ENCODE results near the gene PPAN.

PPAN gene

GRCh38 chr19:10137751-10138682 lies 31.9 kb downstream of the PPAN start:
- Histone ChIP-seq H3K9me3 (ENCODE audit: control insufficient read depth, low read depth, low read length) (no peaks in the 10 kb centered on the region), H3K4me3 (ENCODE audit: low read length) (no peak overlapping the region), H3K4me1 (ENCODE audit: control insufficient read depth, low read depth, low read length) (no peaks in the 10 kb centered on the region), H3K9ac (ENCODE audit: low read length) (no peak overlapping the region), H3K27ac (ENCODE audit: low read length) (no peak overlapping the region), H3K36me3 (ENCODE audit: control insufficient read depth, low read depth, low read length) (peaks cover 90% of the 10 kb centered on the region), H3K27me3 (ENCODE audit: control insufficient read depth, insufficient read depth, low read length) (no peaks in the 10 kb centered on the region)

GRCh38 chr19:10138879-10139795 lies 33.0 kb downstream of the PPAN start:
- no peak overlapping the region for H3K4me3 ChIP-seq (ENCODE audit: low read length)
- no peak overlapping the region for H3K27ac ChIP-seq (ENCODE audit: low read length)
- peaks cover 89% of the 10 kb centered on the region for H3K36me3 ChIP-seq (ENCODE audit: control insufficient read depth, low read depth, low read length)
- H3K9me3 ChIP-seq (ENCODE audit: control insufficient read depth, low read depth, low read length), result no peaks in the 10 kb centered on the region
- no peaks in the 10 kb centered on the region for H3K27me3 ChIP-seq (ENCODE audit: control insufficient read depth, insufficient read depth, low read length)
- no peak overlapping the region for H3K9ac ChIP-seq (ENCODE audit: low read length)
- H3K4me1 ChIP-seq (ENCODE audit: control insufficient read depth, low read depth, low read length), result no peaks in the 10 kb centered on the region

DNA sequence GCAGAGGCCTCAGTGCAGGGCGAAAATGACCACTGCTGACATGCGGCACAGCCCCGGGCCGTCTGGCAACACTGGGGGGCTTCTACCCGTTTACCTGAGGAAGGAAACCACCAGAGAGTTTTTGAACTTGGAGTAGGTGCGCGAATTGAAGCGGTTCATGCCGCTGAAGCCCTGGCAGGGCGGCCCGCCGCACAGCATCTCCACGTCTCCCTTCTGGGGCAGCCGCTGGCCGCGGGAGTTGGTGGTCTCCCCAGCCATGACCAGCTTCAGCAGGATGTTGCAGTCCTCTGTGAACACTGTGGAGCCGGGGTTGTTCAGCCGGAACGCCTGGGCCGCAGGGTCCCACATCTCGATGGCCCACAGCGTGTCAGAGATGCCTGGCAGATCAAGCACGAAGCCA lies 33.8 kb downstream of the PPAN start:
- Histone ChIP-seq H3K9me3 (ENCODE audit: control insufficient read depth, low read depth, low read length) (no peaks in the 10 kb centered on the region), H3K36me3 (ENCODE audit: control insufficient read depth, low read depth, low read length) (peaks cover 93% of the 10 kb centered on the region), H3K9ac (ENCODE audit: low read length) (no peak overlapping the region), H3K27me3 (ENCODE audit: control insufficient read depth, insufficient read depth, low read length) (no peaks in the 10 kb centered on the region), H3K4me1 (ENCODE audit: control insufficient read depth, low read depth, low read length) (no peaks in the 10 kb centered on the region), H3K27ac (ENCODE audit: low read length) (no peak overlapping the region), H3K4me3 (ENCODE audit: low read length) (no peak overlapping the region)

- H3K4me1 ChIP-seq (ENCODE audit: control insufficient read depth, low read depth, low read length), result no peaks in the 10 kb centered on the region
- H3K4me3 ChIP-seq (ENCODE audit: low read length), result no peak overlapping the region
- H3K27me3 ChIP-seq (ENCODE audit: control insufficient read depth, insufficient read depth, low read length), result no peaks in the 10 kb centered on the region
- no peak overlapping the region for H3K27ac ChIP-seq (ENCODE audit: low read length)
- H3K9me3 ChIP-seq (ENCODE audit: control insufficient read depth, low read depth, low read length), result no peaks in the 10 kb centered on the region
- no peak overlapping the region for H3K9ac ChIP-seq (ENCODE audit: low read length)
- H3K36me3 ChIP-seq (ENCODE audit: control insufficient read depth, low read depth, low read length), result peaks cover 97% of the 10 kb centered on the region
These were observed 35.3 kb downstream of the PPAN start for GRCh38 chr19:10141479-10141878.

GRCh38 chr19:10141973-10142372 lies 35.8 kb downstream of the PPAN start:
- Histone ChIP-seq H3K36me3 (ENCODE audit: control insufficient read depth, low read depth, low read length) (peaks cover 99% of the 10 kb centered on the region), H3K9me3 (ENCODE audit: control insufficient read depth, low read depth, low read length) (no peaks in the 10 kb centered on the region), H3K9ac (ENCODE audit: low read length) (no peak overlapping the region), H3K27me3 (ENCODE audit: control insufficient read depth, insufficient read depth, low read length) (no peaks in the 10 kb centered on the region), H3K4me3 (ENCODE audit: low read length) (no peak overlapping the region), H3K27ac (ENCODE audit: low read length) (no peak overlapping the region), H3K4me1 (ENCODE audit: control insufficient read depth, low read depth, low read length) (no peaks in the 10 kb centered on the region)

DNA sequence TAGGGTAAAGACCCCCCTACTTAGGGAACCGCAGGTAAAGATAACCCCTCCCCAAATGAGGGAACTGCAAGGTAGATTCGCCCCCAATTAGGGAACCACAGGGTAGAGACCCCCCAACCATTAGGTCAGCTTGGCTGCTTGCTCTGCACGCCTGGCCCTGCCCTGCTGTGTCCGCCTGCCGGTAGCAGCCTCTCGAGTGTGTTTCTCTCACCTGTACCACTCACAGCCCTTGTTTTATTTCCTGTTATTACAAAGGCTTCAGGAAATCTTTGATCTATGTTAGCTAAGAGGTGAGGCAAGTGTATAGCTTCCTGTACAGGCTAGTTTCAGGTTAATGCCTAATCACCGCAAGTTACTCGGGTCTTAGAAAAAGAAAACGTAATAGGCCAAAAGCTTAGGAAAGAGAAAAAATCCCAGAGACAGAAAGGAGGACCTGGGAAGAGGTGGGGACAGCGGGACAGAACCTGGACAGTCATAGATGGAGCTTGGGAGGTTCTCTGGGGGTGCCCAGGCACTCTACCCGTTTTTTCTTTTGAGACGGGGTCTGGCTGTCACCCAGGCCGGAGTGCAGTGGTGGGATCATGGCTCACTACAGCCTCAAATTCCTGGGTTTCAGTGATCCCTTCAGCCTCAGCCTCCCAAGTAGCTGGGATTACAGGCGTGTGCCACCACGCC lies 36.7 kb downstream of the PPAN start:
- Histone ChIP-seq H3K4me1 (ENCODE audit: control insufficient read depth, low read depth, low read length) (no peaks in the 10 kb centered on the region), H3K4me3 (ENCODE audit: low read length) (no peak overlapping the region), H3K9ac (ENCODE audit: low read length) (no peak overlapping the region), H3K36me3 (ENCODE audit: control insufficient read depth, low read depth, low read length) (peaks cover 90% of the 10 kb centered on the region), H3K9me3 (ENCODE audit: control insufficient read depth, low read depth, low read length) (no peaks in the 10 kb centered on the region), H3K27me3 (ENCODE audit: control insufficient read depth, insufficient read depth, low read length) (no peaks in the 10 kb centered on the region), H3K27ac (ENCODE audit: low read length) (no peak overlapping the region)

DNA sequence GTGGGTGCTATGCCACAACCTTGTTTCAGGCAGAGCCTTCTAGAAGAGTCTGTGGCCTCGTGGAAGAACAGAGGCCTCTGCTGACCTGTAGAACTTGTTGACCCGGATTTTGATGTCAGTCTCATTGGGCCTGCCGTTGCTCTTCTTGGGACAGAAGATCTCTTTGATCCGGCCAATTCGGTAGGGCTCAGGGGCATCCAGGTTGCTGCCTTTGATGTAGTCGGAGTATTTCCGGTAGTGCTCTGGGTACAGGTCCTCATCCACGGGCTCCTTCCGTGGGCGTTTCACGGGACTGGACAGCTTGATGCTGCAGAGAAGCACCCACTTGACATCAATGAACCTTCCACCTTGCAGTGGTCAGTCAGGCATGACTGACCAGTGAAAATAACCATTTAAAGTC lies 37.5 kb downstream of the PPAN start:
- Histone ChIP-seq H3K27me3 (ENCODE audit: control insufficient read depth, insufficient read depth, low read length) (no peaks in the 10 kb centered on the region), H3K9me3 (ENCODE audit: control insufficient read depth, low read depth, low read length) (no peaks in the 10 kb centered on the region), H3K36me3 (ENCODE audit: control insufficient read depth, low read depth, low read length) (peaks cover 87% of the 10 kb centered on the region), H3K4me3 (ENCODE audit: low read length) (no peak overlapping the region), H3K4me1 (ENCODE audit: control insufficient read depth, low read depth, low read length) (no peaks in the 10 kb centered on the region), H3K9ac (ENCODE audit: low read length) (no peak overlapping the region), H3K27ac (ENCODE audit: low read length) (no peak overlapping the region)

- Histone ChIP-seq H3K4me3 (ENCODE audit: low read length) (no peak overlapping the region), H3K27me3 (ENCODE audit: control insufficient read depth, insufficient read depth, low read length) (no peaks in the 10 kb centered on the region), H3K27ac (ENCODE audit: low read length) (no peak overlapping the region), H3K9ac (ENCODE audit: low read length) (no peak overlapping the region), H3K4me1 (ENCODE audit: control insufficient read depth, low read depth, low read length) (no peaks in the 10 kb centered on the region), H3K9me3 (ENCODE audit: control insufficient read depth, low read depth, low read length) (no peaks in the 10 kb centered on the region), H3K36me3 (ENCODE audit: control insufficient read depth, low read depth, low read length) (peaks cover 85% of the 10 kb centered on the region)
These were observed 38.2 kb downstream of the PPAN start for GRCh38 chr19:10144361-10144760.

- peaks cover 85% of the 10 kb centered on the region for H3K36me3 ChIP-seq (ENCODE audit: control insufficient read depth, low read depth, low read length)
- H3K4me3 ChIP-seq (ENCODE audit: low read length), result no peak overlapping the region
- H3K9me3 ChIP-seq (ENCODE audit: control insufficient read depth, low read depth, low read length), result no peaks in the 10 kb centered on the region
- no peak overlapping the region for H3K9ac ChIP-seq (ENCODE audit: low read length)
- no peak overlapping the region for H3K27ac ChIP-seq (ENCODE audit: low read length)
- H3K27me3 ChIP-seq (ENCODE audit: control insufficient read depth, insufficient read depth, low read length), result no peaks in the 10 kb centered on the region
- H3K4me1 ChIP-seq (ENCODE audit: control insufficient read depth, low read depth, low read length), result no peaks in the 10 kb centered on the region
These were observed 38.9 kb downstream of the PPAN start for GRCh38 chr19:10145031-10145430.

- Histone ChIP-seq H3K4me1 (ENCODE audit: control insufficient read depth, low read depth, low read length) (no peaks in the 10 kb centered on the region), H3K27me3 (ENCODE audit: control insufficient read depth, insufficient read depth, low read length) (no peaks in the 10 kb centered on the region), H3K36me3 (ENCODE audit: control insufficient read depth, low read depth, low read length) (peaks cover 85% of the 10 kb centered on the region), H3K27ac (ENCODE audit: low read length) (no peak overlapping the region), H3K9me3 (ENCODE audit: control insufficient read depth, low read depth, low read length) (no peaks in the 10 kb centered on the region), H3K9ac (ENCODE audit: low read length) (no peak overlapping the region), H3K4me3 (ENCODE audit: low read length) (no peak overlapping the region)
These were observed 40.0 kb downstream of the PPAN start for GRCh38 chr19:10146142-10146541.

DNA sequence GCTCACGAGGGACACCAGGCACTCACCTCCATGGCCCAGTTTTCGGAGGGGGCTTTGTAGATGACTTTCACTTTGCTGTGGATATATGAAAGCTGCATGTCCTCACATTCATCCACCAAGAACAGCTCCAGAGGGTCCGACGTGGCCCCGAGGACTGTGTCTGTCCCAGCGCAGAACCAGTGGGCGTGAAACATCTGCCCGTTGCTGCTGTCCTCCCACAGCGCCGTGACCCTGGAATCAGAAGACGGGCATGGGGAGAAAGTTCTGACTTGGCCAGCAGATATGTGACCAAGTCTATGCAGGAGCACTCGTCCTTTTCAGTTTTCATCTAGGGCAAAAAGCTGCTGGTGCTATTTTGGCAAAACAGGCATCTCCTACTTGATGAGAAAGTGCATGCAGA lies 43.3 kb downstream of the PPAN start:
- Histone ChIP-seq H3K36me3 (ENCODE audit: control insufficient read depth, low read depth, low read length) (peaks cover 82% of the 10 kb centered on the region), H3K27ac (ENCODE audit: low read length) (no peak overlapping the region), H3K9me3 (ENCODE audit: control insufficient read depth, low read depth, low read length) (no peaks in the 10 kb centered on the region), H3K27me3 (ENCODE audit: control insufficient read depth, insufficient read depth, low read length) (no peaks in the 10 kb centered on the region), H3K9ac (ENCODE audit: low read length) (no peak overlapping the region), H3K4me1 (ENCODE audit: control insufficient read depth, low read depth, low read length) (no peaks in the 10 kb centered on the region), H3K4me3 (ENCODE audit: low read length) (no peak overlapping the region)

All from iPS-18a (cell line).